GM19372 (cell line): ENCODE results near the gene PREX1.
"Not testable (repeated sequence)": the region's sequence is repeated elsewhere in the genome, so short reads cannot be mapped to it uniquely, and the experiment has no call there.

Experiments used
- ATAC-seq: cut with Tn5 transposase; IDR thresholded peaks from one replicate; pipeline ENCODE4 v1.9.1; 2021; ENCODE audit warnings: mild to moderate bottlenecking, low read depth, moderate library complexity; ENCODE audit not compliant: unreplicated experiment

Gene PREX1

DNA sequence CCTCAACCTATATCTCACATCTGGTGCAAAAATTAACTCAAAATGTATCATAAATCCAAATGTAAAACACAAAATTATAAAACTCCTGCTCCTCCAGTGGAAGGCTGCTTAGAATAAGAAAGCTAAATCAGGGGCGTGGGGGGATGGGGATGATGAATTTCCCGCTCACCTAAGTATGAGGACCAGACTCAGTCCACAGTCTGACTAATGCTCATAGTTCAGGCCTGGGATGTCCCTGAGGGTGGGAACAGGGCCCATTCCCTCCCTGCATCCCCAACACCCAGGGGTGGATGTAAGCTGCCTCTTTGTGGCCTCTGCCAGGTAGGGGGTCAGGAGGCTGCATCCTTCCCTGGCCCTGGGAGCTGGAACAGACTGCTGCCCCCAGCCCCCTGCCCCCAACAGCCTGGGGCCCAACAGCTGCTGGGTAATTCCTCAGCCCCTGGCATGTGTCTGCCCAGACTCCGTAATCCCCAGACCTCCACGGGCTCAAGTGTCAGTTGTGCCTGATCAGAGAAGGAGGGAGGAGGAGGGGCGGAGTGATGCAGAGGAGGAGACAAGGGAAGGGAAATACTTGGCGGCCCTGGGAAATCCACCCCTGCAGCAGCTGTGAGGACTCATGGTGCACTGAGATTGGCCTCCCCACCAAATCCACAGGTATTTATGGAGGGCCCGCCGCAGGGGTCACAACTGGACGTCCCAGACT is 224.5 kb downstream of the PREX1 start:
- no peak for ATAC-seq

- ATAC-seq = no peak
These were observed 226.0 kb downstream of the PREX1 start for GRCh38 chr20:48601798-48602197.

GRCh38 chr20:48600470-48600945 is 227.3 kb downstream of the PREX1 start:
- no peak for ATAC-seq

DNA sequence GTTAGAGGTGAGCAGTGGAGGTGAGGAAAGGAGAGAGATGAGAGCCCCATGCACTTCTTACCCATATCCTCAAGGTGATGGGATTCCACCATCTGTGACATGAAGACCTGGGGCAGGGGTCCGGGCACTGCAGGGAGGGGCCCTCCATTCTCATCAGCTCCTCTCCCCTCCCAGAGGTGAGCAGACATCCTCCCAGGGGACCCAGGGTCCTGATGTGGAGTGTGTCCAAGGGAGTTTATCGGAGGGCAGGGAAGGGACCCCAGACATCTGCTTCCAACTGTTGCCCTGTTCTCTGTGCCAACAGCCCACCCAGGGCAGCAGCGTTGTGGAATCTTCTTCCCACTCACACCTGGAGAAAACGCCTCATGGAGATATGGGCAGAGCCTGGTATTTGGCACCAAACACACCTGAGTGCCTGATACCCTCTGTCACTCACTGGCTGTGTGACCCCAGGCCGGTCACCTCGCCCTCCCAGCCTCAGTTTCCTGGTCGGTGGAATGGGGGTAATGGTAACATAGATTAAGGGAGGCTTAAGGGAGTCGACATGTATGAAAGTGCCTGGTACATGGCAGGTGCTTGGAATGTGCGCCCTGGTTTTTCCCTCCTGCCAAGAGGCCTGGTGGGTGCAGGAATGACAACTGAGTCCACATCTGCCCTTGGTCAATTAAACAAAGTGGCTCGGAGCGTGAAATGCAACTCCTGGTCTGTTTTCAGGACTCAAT is 227.9 kb downstream of the PREX1 start:
- no peak for ATAC-seq

DNA sequence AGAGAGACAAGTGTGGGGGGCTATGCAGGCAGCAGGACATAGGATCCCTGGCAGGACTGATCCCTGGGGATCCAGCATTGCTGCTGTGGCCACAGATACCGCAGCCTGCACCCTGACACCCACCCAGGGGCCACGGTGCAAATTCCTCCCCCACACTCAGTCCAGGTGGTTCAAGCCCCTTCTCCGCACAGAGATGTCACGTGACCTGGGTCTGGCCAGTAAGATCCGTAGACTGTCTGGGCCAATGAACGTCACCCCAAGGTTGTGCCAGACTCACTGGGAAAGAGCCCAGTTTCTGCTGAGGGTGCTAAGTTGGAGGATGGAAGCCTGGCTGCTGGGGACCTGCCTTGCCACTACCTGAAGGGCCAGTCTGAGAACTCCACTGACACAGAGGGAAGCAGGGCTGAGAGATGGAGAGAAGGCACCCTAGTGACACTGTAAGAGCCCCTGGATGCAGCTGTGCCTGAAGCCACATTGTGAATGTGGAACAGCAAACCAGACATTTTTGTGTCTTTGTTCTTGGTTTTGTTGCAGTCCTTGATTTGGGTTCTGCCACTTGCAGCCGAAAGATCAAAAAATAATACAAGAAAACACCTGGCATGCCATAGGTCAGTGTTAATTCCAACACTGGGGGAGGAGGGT is 228.6 kb downstream of the PREX1 start:
- ATAC-seq = no peak

DNA sequence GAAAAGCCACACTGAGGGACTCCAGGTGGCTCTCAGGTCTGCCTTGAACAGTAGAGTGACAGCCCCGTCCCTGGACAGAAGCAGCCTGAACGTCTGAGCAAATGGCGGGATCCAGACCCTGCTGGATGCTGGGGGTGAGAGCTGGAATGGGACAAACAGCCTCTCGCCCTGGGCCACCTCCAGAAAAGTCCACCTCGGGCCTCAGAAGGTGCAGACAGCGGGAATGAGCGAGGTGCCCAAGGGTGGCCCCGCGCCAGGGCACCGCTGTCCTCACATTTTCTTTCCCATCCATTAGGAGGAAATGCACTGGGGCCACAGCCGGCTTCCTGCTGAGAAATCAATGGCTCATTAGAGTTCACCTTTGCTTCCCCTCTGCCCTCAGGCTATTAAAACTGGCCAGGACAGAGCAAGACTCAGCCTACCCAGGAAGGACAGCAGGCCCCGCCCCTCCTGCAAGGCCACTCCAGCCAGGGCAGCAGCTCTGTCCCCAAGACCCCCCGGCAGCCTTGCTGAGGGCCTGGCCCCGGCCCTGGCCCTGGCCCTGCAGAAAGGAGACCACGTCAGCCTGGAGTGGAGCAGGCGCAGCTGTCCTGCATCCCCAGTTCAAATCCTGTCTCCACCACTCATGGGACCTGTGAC is 229.4 kb downstream of the PREX1 start:
- ATAC-seq = not testable (repeated sequence)

DNA sequence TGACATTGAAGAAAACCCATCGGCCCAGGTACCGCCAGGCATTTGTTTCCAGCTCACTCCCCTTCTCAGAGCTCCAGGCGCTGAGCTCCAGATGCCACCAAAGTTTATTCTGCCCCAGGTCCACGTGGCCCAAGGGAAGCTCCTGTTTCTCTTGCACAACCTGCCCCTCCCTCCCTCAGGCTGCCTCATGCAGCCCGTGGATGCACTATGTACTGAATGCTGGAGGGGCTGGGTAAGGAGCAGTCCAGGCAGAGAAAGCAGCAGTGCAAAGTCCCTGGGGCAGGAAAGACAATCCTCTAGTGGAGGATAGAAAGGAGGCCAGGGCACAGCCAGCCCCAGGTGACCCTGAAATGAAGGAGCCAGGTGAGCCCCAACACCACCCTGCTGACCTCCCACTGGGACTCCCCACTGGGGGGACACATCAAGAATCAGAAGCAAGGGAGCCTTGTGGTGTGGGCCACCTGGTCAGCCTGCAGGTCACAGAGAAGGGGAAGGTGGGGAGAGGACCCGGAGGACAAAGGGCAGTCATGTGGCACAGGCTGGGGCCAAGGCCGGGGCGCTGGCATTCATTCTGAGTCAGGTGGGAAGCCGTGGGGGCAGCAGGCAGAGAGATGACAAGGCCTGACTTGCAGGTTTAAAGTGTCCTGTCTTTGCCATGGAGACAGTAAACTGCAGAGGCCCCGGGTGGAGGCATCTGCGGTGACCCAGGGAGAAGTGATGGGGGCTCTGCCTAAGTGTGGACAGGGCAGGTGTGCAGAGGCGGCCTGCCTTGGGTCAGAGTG is 230.1 kb downstream of the PREX1 start:
- no peak for ATAC-seq

- ATAC-seq = no peak
These were observed 231.4 kb downstream of the PREX1 start for GRCh38 chr20:48596334-48596898.

DNA sequence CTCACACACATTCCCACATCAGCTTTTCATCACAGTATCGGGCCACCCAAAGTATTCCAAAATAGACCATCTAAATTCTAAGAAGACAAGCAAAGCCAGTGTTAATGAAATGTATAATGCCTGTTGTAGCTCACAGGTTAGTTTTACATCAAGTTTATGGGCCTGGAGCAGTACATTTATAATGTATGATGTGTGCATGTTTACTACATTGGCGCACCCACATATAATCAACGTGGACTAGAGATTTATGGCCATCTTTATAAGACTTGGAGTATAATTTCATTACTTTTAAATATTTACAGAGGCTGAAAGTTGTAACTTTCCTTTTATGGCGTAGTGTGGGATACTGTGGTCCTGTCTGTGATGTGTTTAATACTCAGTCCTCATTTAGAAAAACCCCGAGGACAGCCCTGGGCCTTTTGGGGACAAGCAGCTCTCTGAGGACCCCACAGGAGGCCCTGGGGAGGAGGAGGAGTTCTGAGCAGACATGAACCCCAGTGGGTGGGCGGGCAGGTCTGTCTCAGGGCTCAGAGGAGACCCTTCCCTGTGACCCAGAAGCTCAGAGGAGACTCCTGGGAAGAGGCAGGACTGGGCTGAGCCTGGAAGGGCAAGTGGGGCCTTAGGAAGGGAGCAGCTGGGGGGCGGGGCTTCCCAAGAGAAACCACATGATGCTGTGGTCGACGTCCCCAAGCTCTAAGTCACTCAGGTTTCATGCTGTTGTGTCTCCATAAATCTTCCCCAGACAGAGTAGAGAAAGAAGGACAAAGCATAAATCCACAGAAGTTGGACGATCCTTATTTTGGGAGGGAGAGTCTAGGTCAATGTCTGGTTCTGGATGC is 232.1 kb downstream of the PREX1 start:
- no peak for ATAC-seq

- no peak for ATAC-seq
These were observed 233.3 kb downstream of the PREX1 start for GRCh38 chr20:48594533-48594932.

DNA sequence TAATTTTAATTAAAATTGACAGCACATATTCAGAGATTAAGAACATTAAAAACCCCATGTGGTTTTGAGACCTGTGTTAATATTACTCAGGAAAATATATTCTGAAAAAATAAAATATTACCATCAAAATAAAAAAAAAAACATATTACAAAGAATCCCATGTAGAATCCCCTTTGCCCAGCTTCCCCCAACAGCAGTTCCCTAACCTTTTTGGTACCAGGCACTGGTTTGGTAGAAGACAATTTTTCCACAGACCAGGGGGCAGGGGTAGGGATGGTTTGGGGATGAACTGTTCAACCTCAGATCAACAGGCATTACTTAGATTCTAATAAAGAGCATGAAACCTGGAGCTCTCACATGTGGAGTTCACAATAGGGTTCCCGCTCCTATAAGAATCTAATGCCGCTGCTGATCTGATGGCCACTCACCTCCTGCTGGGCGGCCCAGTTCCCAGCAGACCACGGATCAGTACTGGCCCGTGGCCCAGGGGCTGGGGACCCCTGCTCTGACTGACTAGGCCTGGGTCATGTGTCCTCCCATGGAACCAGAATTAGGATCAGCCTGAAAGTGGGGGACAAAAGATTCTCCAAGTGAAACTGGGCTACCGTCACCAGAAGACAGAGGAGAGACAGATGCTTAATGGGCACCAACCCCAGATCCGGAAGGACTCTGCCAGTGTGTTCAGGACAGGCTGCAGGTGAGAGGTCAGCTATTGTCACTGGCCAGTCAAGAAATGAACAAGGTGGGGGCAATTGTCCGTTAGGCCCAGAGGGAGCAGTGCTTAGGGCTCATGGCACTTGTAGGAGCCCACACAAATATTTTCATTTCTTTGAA is 235.5 kb downstream of the PREX1 start:
- no peak for ATAC-seq

- ATAC-seq = no peak
These were observed 241.1 kb downstream of the PREX1 start for GRCh38 chr20:48586730-48587129.

GRCh38 chr20:48585061-48585870 is 242.5 kb downstream of the PREX1 start:
- no peak for ATAC-seq

- ATAC-seq = no peak
These were observed 243.3 kb downstream of the PREX1 start for GRCh38 chr20:48584391-48585060.

DNA sequence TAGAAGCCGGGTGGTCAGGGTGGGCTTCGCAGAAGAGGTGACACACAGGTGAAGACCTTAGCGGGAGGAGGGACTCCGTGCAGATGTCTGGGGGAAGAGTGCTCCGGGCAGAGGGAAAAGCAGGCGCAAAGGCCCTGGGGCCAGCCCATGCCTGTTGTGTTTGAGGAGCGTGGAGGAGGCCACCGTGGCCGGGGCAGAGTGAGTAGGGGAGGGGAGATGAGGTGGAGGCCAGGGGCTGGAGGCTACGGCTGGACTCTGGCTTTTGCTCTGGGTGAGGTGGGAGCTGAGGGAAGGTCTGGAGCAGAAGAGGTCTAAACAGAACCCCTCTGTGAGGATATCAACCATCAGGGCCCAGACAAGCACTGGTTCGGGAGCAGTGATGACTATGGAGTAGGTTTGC is 244.0 kb downstream of the PREX1 start:
- ATAC-seq = no peak

DNA sequence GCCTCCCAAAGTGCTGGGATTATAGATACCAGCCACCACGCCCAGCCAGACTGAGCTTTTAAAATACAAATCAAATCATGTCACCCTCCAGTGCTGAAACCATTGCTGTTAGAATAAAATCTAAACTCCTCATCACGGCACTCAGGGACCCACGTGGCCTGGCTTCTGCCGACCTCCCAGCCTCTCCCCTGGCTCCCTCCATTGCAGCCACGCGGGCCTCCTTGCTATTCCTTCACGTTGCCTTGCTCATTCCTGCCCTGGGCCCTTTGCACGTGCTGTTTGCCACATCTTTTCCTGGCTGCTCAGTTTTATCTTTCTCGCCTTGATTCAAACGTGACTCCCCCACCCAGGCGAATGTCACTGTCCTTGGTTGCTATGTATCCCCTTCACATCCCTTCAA is 244.6 kb downstream of the PREX1 start:
- ATAC-seq = no peak

GRCh38 chr20:48582673-48582985 is 245.2 kb downstream of the PREX1 start:
- no peak for ATAC-seq
